PC-3 (cell line): ENCODE results near the gene WFS1. TPM values are rescaled to one million over a fixed set of nuclear protein-coding genes. Genes with fewer than 3 reads are reported as not detected.

Experiments used
- ATAC-seq: fragments of 200-7000 bp; cut with Tn5 transposase; 2 replicates; pipeline ENCODE4 v1.9.1; 2020; ENCODE audit warnings: mild to moderate bottlenecking, moderate library complexity
- BruUV-seq: library from RNA; stranded (reverse); fragments of 400-500 nt; replicated peaks from 2 replicates; lab custom pipeline; 2021; lab: Mats Ljungman, UMichigan
- CTCF ChIA-PET: fragments of 300-600 bp; sonication (Branson Sonifier 250); formaldehyde crosslinking; loops from one replicate; lab custom pipeline; 2022; ENCODE audit warnings: antibody characterized with exemption; lab: Charles Lee
- POLR2A ChIA-PET: fragments of 300-600 bp; sonication (Branson Sonifier 250); formaldehyde crosslinking; loops from one replicate; lab custom pipeline; 2022; ENCODE audit warnings: antibody characterized with exemption; ENCODE audit not compliant: unreplicated experiment; lab: Charles Lee
- DNase-seq: peaks from one replicate; pipeline ENCODE4 v3.0.0-alpha.2; 2015
- H2AFZ ChIP-seq: fragments of 300-600 bp; sonication (generic); 2 replicates; pipeline ENCODE4 v1.6.0; 2016; ENCODE audit warnings: antibody characterized with exemption, low read length
- H3F3A ChIP-seq: fragments of 300-600 bp; sonication (generic); one replicate; pipeline ENCODE4 v1.6.0; 2017; ENCODE audit warnings: antibody characterized with exemption, low read length, control low read depth, mild to moderate bottlenecking; ENCODE audit not compliant: unreplicated experiment
- H3K27ac ChIP-seq: fragments of 300-600 bp; sonication (generic); 2 replicates; pipeline ENCODE4 v1.5.1; 2016; ENCODE audit warnings: mild to moderate bottlenecking, low read length
- H3K27me3 ChIP-seq: fragments of 300-600 bp; sonication (generic); 2 replicates; pipeline ENCODE4 v1.6.1; 2016; ENCODE audit warnings: low read length, mixed read lengths
- H3K36me3 ChIP-seq: fragments of 300-600 bp; sonication (generic); 2 replicates; pipeline ENCODE4 v1.6.1; 2016; ENCODE audit warnings: low read depth, mixed run types, low read length, mixed read lengths
- H3K4me1 ChIP-seq: fragments of 300-600 bp; sonication (generic); 2 replicates; pipeline ENCODE4 v1.5.1; 2016; ENCODE audit warnings: low read length; ENCODE audit not compliant: insufficient read depth
- H3K4me2 ChIP-seq: fragments of 300-600 bp; sonication (generic); 2 replicates; pipeline ENCODE4 v1.6.0; 2016; ENCODE audit warnings: low read length
- H3K4me3 ChIP-seq: fragments of 300-600 bp; sonication (generic); 2 replicates; pipeline ENCODE4 v1.5.1; 2016; ENCODE audit warnings: mild to moderate bottlenecking, low read length, mixed read lengths
- H3K79me2 ChIP-seq: fragments of 300-600 bp; sonication (generic); 2 replicates; pipeline ENCODE4 v1.6.1; 2017; ENCODE audit warnings: low read length, mixed read lengths
- H3K9ac ChIP-seq: fragments of 300-600 bp; sonication (generic); 2 replicates; pipeline ENCODE4 v1.6.0; 2016; ENCODE audit warnings: mild to moderate bottlenecking, low read length
- H3K9me2 ChIP-seq: fragments of 300-600 bp; sonication (generic); replicated peaks from 2 replicates; pipeline ENCODE4 v1.6.1; 2016; ENCODE audit warnings: mixed run types, low read length, mixed read lengths
- H3K9me3 ChIP-seq: fragments of 300-600 bp; sonication (generic); 2 replicates; pipeline ENCODE4 v1.6.1; 2016; ENCODE audit warnings: low read length, mixed read lengths
- H4K20me1 ChIP-seq: fragments of 300-600 bp; sonication (generic); 2 replicates; pipeline ENCODE4 v1.6.1; 2016; ENCODE audit warnings: low read length, mixed read lengths
- EZH2 ChIP-seq: fragments of 300-600 bp; sonication (generic); IDR thresholded peaks from one replicate; pipeline ENCODE4 v1.6.1; 2017; ENCODE audit warnings: antibody characterized with exemption, mild to moderate bottlenecking, low read length; ENCODE audit not compliant: unreplicated experiment
- EZH2phosphoT487 ChIP-seq: fragments of 300-600 bp; sonication (generic); IDR thresholded peaks from 2 replicates; pipeline ENCODE4 v1.6.1; 2018; ENCODE audit warnings: mild to moderate bottlenecking, antibody characterized with exemption, low read length, borderline replicate concordance
- intact Hi-C: fragments of 100-400 bp; cut with micrococcal nuclease; formaldehyde crosslinking; loops from 2 replicates; pipeline ENCODE4 v1.9.0; 2023
- total RNA-seq: library from RNA; depleted of rRNA; stranded (reverse); fragments of >200 nt; gene quantifications from 2 replicates; pipeline ENCODE4 v1.2.3, GENCODE V29; 2014
- TF ChIP-seq, protein P1 (sequence below): fragments of 300-600 bp; sonication (generic); conservative IDR thresholded peaks from 2 replicates; pipeline ENCODE4 v1.5.1; 2017; ENCODE audit warnings: antibody characterized with exemption, low read depth, mild to moderate bottlenecking, low read length

Gene WFS1
- total RNA-seq, 1 experiment from 2014 or later = 35.7 TPM

GRCh38 chr4:6271701-6272465 is 2.2 kb downstream of the WFS1 start:
- BruUV-seq = no TSS peak
- ChIA-PET POLR2A (no interaction called here), CTCF (no interaction called here)
- no peaks in the 10 kb centered on the region for H3K9me2 ChIP-seq
- H2AFZ ChIP-seq = no peak overlapping the region
- H3K27me3 ChIP-seq = no peaks in the 10 kb centered on the region
- H3K9ac ChIP-seq = no peak overlapping the region
- no peak for ATAC-seq
- H3K27ac ChIP-seq = no peak overlapping the region
- no peak overlapping the region for H3K4me3 ChIP-seq
- intact Hi-C loops = no loop called here
- DNase-seq = peak; percentile 8
- TF ChIP-seq, protein P1, sequence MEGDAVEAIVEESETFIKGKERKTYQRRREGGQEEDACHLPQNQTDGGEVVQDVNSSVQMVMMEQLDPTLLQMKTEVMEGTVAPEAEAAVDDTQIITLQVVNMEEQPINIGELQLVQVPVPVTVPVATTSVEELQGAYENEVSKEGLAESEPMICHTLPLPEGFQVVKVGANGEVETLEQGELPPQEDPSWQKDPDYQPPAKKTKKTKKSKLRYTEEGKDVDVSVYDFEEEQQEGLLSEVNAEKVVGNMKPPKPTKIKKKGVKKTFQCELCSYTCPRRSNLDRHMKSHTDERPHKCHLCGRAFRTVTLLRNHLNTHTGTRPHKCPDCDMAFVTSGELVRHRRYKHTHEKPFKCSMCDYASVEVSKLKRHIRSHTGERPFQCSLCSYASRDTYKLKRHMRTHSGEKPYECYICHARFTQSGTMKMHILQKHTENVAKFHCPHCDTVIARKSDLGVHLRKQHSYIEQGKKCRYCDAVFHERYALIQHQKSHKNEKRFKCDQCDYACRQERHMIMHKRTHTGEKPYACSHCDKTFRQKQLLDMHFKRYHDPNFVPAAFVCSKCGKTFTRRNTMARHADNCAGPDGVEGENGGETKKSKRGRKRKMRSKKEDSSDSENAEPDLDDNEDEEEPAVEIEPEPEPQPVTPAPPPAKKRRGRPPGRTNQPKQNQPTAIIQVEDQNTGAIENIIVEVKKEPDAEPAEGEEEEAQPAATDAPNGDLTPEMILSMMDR = no peak
- TF ChIP-seq EZH2phosphoT487 = no peak
- TF ChIP-seq EZH2 = no peak
- H3F3A ChIP-seq = no peaks in the 10 kb centered on the region
- no peaks in the 10 kb centered on the region for H3K9me3 ChIP-seq
- peaks cover 45% of the 10 kb centered on the region for H3K79me2 ChIP-seq
- peak overlapping the region; percentile 94 for H3K4me2 ChIP-seq
- no peaks in the 10 kb centered on the region for H3K36me3 ChIP-seq
- H3K4me1 ChIP-seq = peaks cover 36% of the 10 kb centered on the region
- H4K20me1 ChIP-seq = no peaks in the 10 kb centered on the region

GRCh38 chr4:6272863-6273660 is 3.4 kb downstream of the WFS1 start:
- H3K4me3 ChIP-seq = peak overlapping the region; percentile 47; the same call in 1 of the 2 replicates
- DNase-seq = peak; percentile 80
- H3K4me1 ChIP-seq = peaks cover 36% of the 10 kb centered on the region
- peak overlapping the region; percentile 56 for H3K27ac ChIP-seq
- H3K9me3 ChIP-seq = no peaks in the 10 kb centered on the region
- H3K79me2 ChIP-seq = peaks cover 45% of the 10 kb centered on the region
- H3K9ac ChIP-seq = no peak overlapping the region
- H2AFZ ChIP-seq = 0 out of 2 replicates have a peak overlapping the region, but pooled peaks have one; percentile 27
- no peaks in the 10 kb centered on the region for H3K9me2 ChIP-seq
- H3K36me3 ChIP-seq = no peaks in the 10 kb centered on the region
- BruUV-seq = no TSS peak
- TF ChIP-seq, protein P1 = no peak; the same call in 1 of the 2 replicates
- TF ChIP-seq EZH2 = no peak
- TF ChIP-seq EZH2phosphoT487 = no peak
- intact Hi-C loops = no loop called here
- no peaks in the 10 kb centered on the region for H3K27me3 ChIP-seq
- peak overlapping the region; percentile 94 for H3K4me2 ChIP-seq
- ChIA-PET POLR2A (no interaction called here), CTCF (interaction anchor here (0.6 kb wide), 1 partner anchor 56 kb away, joined by 4 read pairs; no protein-coding TSS in a partner anchor)
- ATAC-seq = peak; percentile 55
- H3F3A ChIP-seq = no peaks in the 10 kb centered on the region
- H4K20me1 ChIP-seq = no peaks in the 10 kb centered on the region
